CD8-positive, alpha-beta memory T cell (primary cell): Measurements from ENCODE around the gene TCP11L1. TPM values are rescaled to one million over a fixed set of nuclear protein-coding genes. Genes with fewer than 3 reads are reported as not detected.
"Not testable (repeated sequence)": the region's sequence is repeated elsewhere in the genome, so short reads cannot be mapped to it uniquely, and the experiment has no call there.

ENCODE experiments used
- CTCF ChIA-PET: fragments of 350-600 bp; sonication (Branson Sonifier 250); formaldehyde crosslinking; loops from one replicate; lab custom pipeline; 2021; ENCODE audit warnings: antibody characterized with exemption; lab: Charles Lee
- POLR2A ChIA-PET: fragments of 350-600 bp; sonication (Branson Sonifier 250); formaldehyde crosslinking; loops from one replicate; lab custom pipeline; 2021; ENCODE audit warnings: antibody characterized with exemption; lab: Charles Lee
- DNase-seq, 5 donors: peaks; one replicate each; pipeline versions ENCODE4 v3.0.0 to v3.0.0-alpha.2; 2020 to 2022; ENCODE audit warnings: mixed read lengths in 1 of 5
- H3K27ac ChIP-seq: one replicate; pipeline ENCODE4 v1.7.0; 2013; ENCODE audit warnings: low read depth, mild to moderate bottlenecking, low read length, moderate library complexity
- H3K27me3 ChIP-seq: 2 replicates; pipeline ENCODE4 v1.7.0; 2013; ENCODE audit warnings: low read length, mild to moderate bottlenecking; ENCODE audit not compliant: insufficient read depth, poor library complexity, severe bottlenecking
- H3K36me3 ChIP-seq: 2 replicates; pipeline ENCODE4 v1.7.0; 2013; ENCODE audit warnings: mild to moderate bottlenecking, low read length, moderate library complexity; ENCODE audit not compliant: insufficient read depth
- H3K4me1 ChIP-seq: 2 replicates; pipeline ENCODE4 v1.7.0; 2013; ENCODE audit warnings: mild to moderate bottlenecking, low read length, moderate library complexity; ENCODE audit not compliant: insufficient read depth
- H3K4me3 ChIP-seq: 2 replicates; pipeline ENCODE4 v1.7.0; 2013; ENCODE audit warnings: mild to moderate bottlenecking, low read length
- H3K9me3 ChIP-seq: 2 replicates; pipeline ENCODE4 v1.7.0; 2013; ENCODE audit warnings: mild to moderate bottlenecking, low read length
- H3K27ac Mint-ChIP-seq, 8 donors: one replicate each; pipeline ENCODE4 v1.8.0; 2020 to 2021; ENCODE audit warnings: mixed read lengths in 8 of 8, mild to moderate bottlenecking in 6 of 8, inconsistent platforms in 3 of 8, moderate library complexity in 3 of 8
- H3K27me3 Mint-ChIP-seq, 2 donors: one replicate each; pipeline ENCODE4 v1.8.0; 2020 to 2021; ENCODE audit warnings: mixed read lengths in 2 of 2, mild to moderate bottlenecking in 1 of 2, moderate library complexity in 1 of 2
- H3K36me3 Mint-ChIP-seq, 3 donors: one replicate each; pipeline ENCODE4 v1.8.0; 2020 to 2021; ENCODE audit warnings: mixed read lengths in 3 of 3, inconsistent platforms in 1 of 3, mild to moderate bottlenecking in 1 of 3
- H3K4me1 Mint-ChIP-seq, 3 donors: one replicate each; pipeline ENCODE4 v1.8.0; 2020 to 2021; ENCODE audit warnings: mixed read lengths in 3 of 3, inconsistent platforms in 1 of 3, mild to moderate bottlenecking in 1 of 3
- H3K4me3 Mint-ChIP-seq, 7 donors: one replicate each; pipeline ENCODE4 v1.8.0; 2020 to 2021; ENCODE audit warnings: mixed read lengths in 7 of 7, mild to moderate bottlenecking in 6 of 7, moderate library complexity in 4 of 7, inconsistent platforms in 2 of 7
- H3K9me3 Mint-ChIP-seq, 5 donors: one replicate each; pipeline ENCODE4 v1.8.0; 2020 to 2022; ENCODE audit warnings: mixed read lengths in 5 of 5, mild to moderate bottlenecking in 3 of 5, moderate library complexity in 2 of 5, inconsistent platforms in 1 of 5
- polyA plus RNA-seq: library from polyadenylated mRNA; unstranded; fragments of 300-500 nt; fragmentation: Illumina TruSeq; gene quantifications from one replicate; pipeline ENCODE4 v1.2.3, GENCODE V29; 2021
- total RNA-seq, 2 experiments: library from RNA; stranded (reverse); gene quantifications; one replicate each; pipeline ENCODE4 v1.2.3, GENCODE V29; 2021

TCP11L1 gene
- total and polyA plus RNA-seq, 3 experiments from 2014 or later, result 7.5 to 22.2 (median 22.1) TPM

DNA sequence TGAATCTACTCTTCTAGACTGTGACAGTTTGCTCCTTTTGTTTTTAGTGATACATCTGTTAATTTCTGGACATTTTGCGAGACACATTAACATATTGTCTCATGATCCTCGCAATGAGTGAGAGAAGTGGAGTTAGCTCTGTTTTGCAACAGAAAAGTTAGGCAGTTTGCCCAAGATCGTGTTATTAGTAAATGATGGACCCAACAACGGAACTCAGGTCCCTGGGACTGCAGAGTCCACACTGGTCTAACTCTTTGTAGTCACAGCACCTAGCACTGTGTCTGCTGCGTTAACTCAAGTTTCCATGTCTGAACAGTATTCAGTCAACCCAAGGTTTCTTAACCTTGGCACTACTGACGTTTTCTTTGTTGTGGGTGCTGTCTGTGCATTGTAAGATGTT, 20.5 kb upstream of the TCP11L1 start:
- Histone ChIP-seq H3K4me1 (peaks cover 12% of the 10 kb centered on the region), H3K36me3 (no peaks in the 10 kb centered on the region), H3K9me3 (no peaks in the 10 kb centered on the region), H3K4me3 (no peak overlapping the region), H3K27ac (no peak overlapping the region), H3K27me3 (no peaks in the 10 kb centered on the region)
- ChIA-PET CTCF (interaction anchor here (0.9 kb wide), 1 partner anchor 47 kb away, joined by 4 read pairs; no protein-coding TSS in a partner anchor), POLR2A (no interaction called here)
- Mint-ChIP-seq H3K27ac (no peak overlapping the region), H3K4me1 (peaks cover 7 to 33% (median 7%) of the 10 kb centered on the region in 3 donors), H3K4me3 (no peak overlapping the region), H3K36me3 (no peaks in the 10 kb centered on the region), H3K27me3 (peaks cover 24 to 46% of the 10 kb centered on the region in 2 donors), H3K9me3 (no peaks in the 10 kb centered on the region)
- DNase-seq, result no peak

DNA sequence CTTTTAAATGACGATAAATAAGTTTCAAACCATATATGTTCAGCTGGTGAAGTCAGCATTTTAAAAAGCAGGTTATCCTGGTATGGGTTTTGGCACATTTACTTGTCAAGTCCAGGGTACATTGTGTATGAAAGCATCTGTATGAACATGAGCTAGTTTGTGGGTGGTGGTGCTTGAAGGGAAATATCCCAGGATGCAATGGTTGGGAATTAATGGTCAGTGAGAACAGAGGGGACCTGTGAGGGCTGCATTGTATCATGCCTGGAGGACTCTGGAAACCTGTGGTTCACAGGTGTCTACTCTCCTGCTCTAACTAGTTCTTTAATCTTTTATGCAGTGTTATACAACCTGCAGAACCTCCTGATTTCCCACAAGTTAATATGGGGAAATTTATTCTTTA, 17.9 kb upstream of the TCP11L1 start:
- Mint-ChIP-seq H3K36me3 (no peaks in the 10 kb centered on the region), H3K27me3 (peaks cover 19 to 40% of the 10 kb centered on the region in 2 donors), H3K9me3 (no peaks in the 10 kb centered on the region), H3K27ac (no peak overlapping the region), H3K4me1 (peaks cover 2 to 18% (median 2%) of the 10 kb centered on the region in 3 donors), H3K4me3 (no peak overlapping the region)
- Histone ChIP-seq H3K4me3 (no peak overlapping the region), H3K27ac (no peak overlapping the region), H3K9me3 (no peaks in the 10 kb centered on the region), H3K36me3 (no peaks in the 10 kb centered on the region), H3K4me1 (peaks cover 12% of the 10 kb centered on the region), H3K27me3 (no peaks in the 10 kb centered on the region)
- POLR2A ChIA-PET, result interaction anchor here (0.6 to 0.9 kb wide), 2 partner anchors 17 to 23 kb away, joined by 3 read pairs; partner anchors contain the start of gene TCP11L1
- no peak for DNase-seq
- CTCF ChIA-PET, result interaction anchor here (0.9 to 2.7 kb wide), 2 partner anchors 10 to 44 kb away, joined by 4 to 11 read pairs; no protein-coding TSS in a partner anchor

DNA sequence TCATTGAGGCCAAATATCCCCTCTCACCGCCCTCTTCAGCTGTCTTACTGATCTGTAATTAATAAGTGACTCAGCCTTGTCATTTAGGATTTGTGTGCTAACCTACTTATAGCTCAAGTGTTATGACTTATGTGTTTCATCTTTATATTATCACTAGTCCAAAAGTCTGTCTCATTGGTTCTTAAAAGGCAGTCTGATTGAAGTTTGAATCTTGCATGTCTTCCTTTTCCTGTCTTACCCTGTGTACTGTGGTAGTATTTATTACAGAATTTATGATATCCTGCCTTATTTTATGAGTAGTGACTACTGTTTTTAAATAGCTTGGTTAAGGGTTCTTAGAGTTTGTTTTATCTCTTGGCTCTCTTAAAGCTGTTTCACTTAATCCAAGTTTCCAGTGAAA, 17.4 kb upstream of the TCP11L1 start:
- CTCF ChIA-PET, result interaction anchor here (0.9 to 2.7 kb wide), 5 partner anchors 8 to 44 kb away, joined by 3 to 11 read pairs (median 5); partner anchors contain the start of gene TCP11L1
- no peak overlapping the region for H3K4me3 ChIP-seq
- Mint-ChIP-seq H3K4me3 (no peak overlapping the region), H3K9me3 (no peaks in the 10 kb centered on the region), H3K36me3 (no peaks in the 10 kb centered on the region), H3K27ac (peak overlapping the region in 1 of 8 donors; percentile 83), H3K27me3 (peaks cover 19 to 36% of the 10 kb centered on the region in 2 donors), H3K4me1 (peaks cover 0 to 13% (median 2%) of the 10 kb centered on the region in 3 donors)
- POLR2A ChIA-PET, result interaction anchor here (0.6 to 0.9 kb wide), 2 partner anchors 17 to 23 kb away, joined by 3 read pairs; partner anchors contain the start of gene TCP11L1
- no peaks in the 10 kb centered on the region for H3K36me3 ChIP-seq
- no peaks in the 10 kb centered on the region for H3K27me3 ChIP-seq
- DNase-seq, result no peak
- H3K27ac ChIP-seq, result no peak overlapping the region
- H3K9me3 ChIP-seq, result no peaks in the 10 kb centered on the region
- peaks cover 12% of the 10 kb centered on the region for H3K4me1 ChIP-seq

DNA sequence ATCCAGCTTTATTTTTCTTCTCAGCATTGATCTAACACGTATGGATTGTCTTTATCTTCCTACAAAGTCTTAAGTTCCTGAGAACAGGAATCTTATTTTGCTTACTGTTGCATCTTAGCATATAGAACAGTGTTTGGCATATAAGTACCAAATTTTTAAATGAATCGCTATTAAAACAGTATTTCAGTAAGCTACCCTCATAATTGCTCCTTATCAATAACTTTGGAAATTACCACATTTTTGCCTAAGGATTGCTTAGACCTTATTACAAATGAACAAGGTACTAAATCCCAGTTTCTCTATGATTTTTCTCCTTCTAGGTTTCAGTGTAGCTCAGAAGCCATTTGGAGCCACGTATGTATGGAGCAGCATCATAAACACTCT, 14.0 kb upstream of the TCP11L1 start:
- CTCF ChIA-PET, result interaction anchor here (1.7 to 2.0 kb wide), 2 partner anchors 9 kb away, joined by 5 to 9 read pairs; partner anchors contain the start of gene DEPDC7
- Mint-ChIP-seq H3K27me3 (peaks cover 4 to 8% of the 10 kb centered on the region in 2 donors), H3K4me1 (peaks cover 0 to 6% (median 2%) of the 10 kb centered on the region in 3 donors), H3K27ac (no peak overlapping the region), H3K4me3 (no peak overlapping the region), H3K9me3 (no peaks in the 10 kb centered on the region), H3K36me3 (no peaks in the 10 kb centered on the region)
- no peak overlapping the region for H3K4me3 ChIP-seq
- no peak for DNase-seq
- H3K4me1 ChIP-seq, result peaks cover 12% of the 10 kb centered on the region
- no peak overlapping the region for H3K27ac ChIP-seq
- POLR2A ChIA-PET, result interaction anchor here (0.6 to 1.7 kb wide), 2 partner anchors 14 to 235 kb away, joined by 3 to 4 read pairs; partner anchors contain the start of gene TCP11L1
- H3K27me3 ChIP-seq, result no peaks in the 10 kb centered on the region
- H3K36me3 ChIP-seq, result no peaks in the 10 kb centered on the region
- no peaks in the 10 kb centered on the region for H3K9me3 ChIP-seq

DNA sequence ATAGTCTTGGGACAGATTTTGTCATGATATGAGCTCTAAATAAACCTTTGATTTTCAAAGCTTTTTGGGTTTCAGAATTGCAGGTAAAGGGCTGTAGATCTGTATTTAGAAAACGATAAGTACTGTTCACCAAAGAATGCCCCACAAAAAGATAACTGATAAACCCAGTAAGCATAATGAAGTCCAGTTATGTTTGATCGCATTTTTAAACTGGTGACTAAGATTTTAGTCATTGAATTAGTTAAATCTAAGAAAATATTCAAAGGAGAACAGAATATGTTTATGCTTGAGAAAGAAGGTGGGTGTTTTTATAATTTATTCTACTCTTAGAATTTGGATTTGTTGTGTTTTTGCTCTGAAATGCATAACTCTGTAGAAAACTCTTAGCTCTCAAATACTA, 12.1 kb upstream of the TCP11L1 start:
- Histone ChIP-seq H3K9me3 (no peaks in the 10 kb centered on the region), H3K36me3 (no peaks in the 10 kb centered on the region), H3K4me1 (peaks cover 1% of the 10 kb centered on the region), H3K4me3 (no peak overlapping the region), H3K27ac (no peak overlapping the region), H3K27me3 (no peaks in the 10 kb centered on the region)
- POLR2A ChIA-PET, result no interaction called here
- DNase-seq, result no peak
- peaks cover 7 to 12% of the 10 kb centered on the region in 2 donors for H3K27me3 Mint-ChIP-seq
- no peak overlapping the region for H3K4me3 Mint-ChIP-seq
- CTCF ChIA-PET, result no interaction called here
- no peaks in the 10 kb centered on the region for H3K36me3 Mint-ChIP-seq
- H3K27ac Mint-ChIP-seq, result no peak overlapping the region
- H3K9me3 Mint-ChIP-seq, result no peaks in the 10 kb centered on the region
- no peaks in the 10 kb centered on the region for H3K4me1 Mint-ChIP-seq

DNA sequence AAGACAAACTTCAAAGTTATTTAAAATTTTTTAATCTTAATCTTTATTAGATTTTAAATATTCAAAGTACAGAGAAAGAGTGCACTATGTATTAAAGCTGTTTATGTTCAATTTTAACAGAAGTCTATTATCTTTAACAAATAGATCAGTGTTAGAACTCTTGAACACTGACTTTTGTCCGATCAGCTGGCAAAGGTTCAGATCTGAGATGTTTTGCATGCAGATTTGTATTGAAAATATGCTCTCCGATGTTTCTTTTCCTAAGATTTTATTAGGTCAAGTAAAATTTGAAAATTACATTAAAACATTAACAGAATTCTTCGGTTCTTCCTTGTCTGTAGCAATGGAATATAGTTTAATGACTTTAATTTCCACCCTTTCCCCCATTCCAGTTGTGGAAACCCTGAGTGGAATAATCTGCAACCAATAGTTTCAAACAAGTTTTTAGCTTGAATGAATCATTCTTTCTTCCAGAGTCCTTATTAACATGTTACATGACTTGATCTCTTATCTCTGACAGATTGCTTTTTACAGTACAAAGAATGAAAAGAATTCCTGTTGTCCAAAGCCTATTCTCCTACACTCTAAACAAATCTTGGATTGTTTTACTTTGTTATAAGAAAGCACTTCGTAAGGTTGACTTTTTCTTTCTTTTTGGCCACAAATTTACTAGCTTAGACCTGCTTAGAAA, 11.4 kb upstream of the TCP11L1 start:
- H3K4me1 Mint-ChIP-seq, result no peaks in the 10 kb centered on the region
- no peaks in the 10 kb centered on the region for H3K9me3 Mint-ChIP-seq
- Histone ChIP-seq H3K27me3 (no peaks in the 10 kb centered on the region), H3K4me1 (no peaks in the 10 kb centered on the region), H3K4me3 (no peak overlapping the region), H3K36me3 (no peaks in the 10 kb centered on the region), H3K27ac (no peak overlapping the region), H3K9me3 (no peaks in the 10 kb centered on the region)
- ChIA-PET CTCF (no interaction called here), POLR2A (no interaction called here)
- DNase-seq, result no peak
- H3K27me3 Mint-ChIP-seq, result peaks cover 5 to 17% of the 10 kb centered on the region in 2 donors
- no peaks in the 10 kb centered on the region for H3K36me3 Mint-ChIP-seq
- no peak overlapping the region for H3K27ac Mint-ChIP-seq
- no peak overlapping the region for H3K4me3 Mint-ChIP-seq

DNA sequence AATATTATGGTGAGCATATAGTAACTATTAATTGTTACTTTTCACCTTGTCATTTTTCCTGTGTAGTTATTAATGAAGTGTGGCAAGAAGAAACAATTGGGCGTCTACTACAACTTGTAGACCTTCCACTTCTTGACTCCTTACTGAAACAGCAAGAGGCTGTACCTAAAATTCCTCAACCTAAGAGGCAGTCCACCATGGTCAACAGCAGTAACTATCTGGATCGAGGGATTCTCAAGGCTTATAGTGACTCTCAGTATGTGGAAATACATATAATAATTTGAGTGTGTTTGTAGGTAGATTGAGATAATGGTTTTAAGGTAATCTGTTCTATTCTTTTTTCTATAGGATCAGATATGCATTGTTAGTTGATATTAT, 10.8 kb upstream of the TCP11L1 start:
- no peaks in the 10 kb centered on the region for H3K36me3 Mint-ChIP-seq
- no peak overlapping the region for H3K27ac Mint-ChIP-seq
- no peaks in the 10 kb centered on the region for H3K4me1 ChIP-seq
- H3K4me3 Mint-ChIP-seq, result no peak overlapping the region
- no peak overlapping the region for H3K4me3 ChIP-seq
- ChIA-PET POLR2A (no interaction called here), CTCF (no interaction called here)
- peaks cover 5 to 19% of the 10 kb centered on the region in 2 donors for H3K27me3 Mint-ChIP-seq
- no peaks in the 10 kb centered on the region for H3K9me3 Mint-ChIP-seq
- H3K9me3 ChIP-seq, result no peaks in the 10 kb centered on the region
- no peaks in the 10 kb centered on the region for H3K27me3 ChIP-seq
- no peaks in the 10 kb centered on the region for H3K36me3 ChIP-seq
- DNase-seq, result no peak
- no peaks in the 10 kb centered on the region for H3K4me1 Mint-ChIP-seq
- no peak overlapping the region for H3K27ac ChIP-seq

DNA sequence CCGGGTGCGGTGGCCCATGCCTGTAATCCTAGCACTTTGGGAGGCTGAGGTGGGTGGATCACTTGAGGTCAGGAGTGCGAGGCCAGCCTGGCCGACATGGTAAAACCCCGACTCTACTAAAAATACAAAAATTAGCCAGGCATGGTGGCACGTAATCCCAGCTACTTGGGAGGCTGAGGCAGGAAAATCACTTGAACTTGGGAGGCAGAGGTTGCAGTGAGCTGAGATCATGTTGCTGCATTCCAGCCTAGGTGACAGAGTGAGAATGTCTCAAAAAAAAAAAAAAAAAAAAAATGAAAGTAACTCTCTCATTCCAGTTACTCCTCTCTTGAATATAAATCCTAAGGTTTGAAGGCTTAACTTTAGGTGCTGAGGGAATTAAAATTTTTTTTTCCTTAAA, 10.2 kb upstream of the TCP11L1 start:
- ChIA-PET POLR2A (interaction anchor here (0.7 to 1.2 kb wide), 2 partner anchors 13 to 26 kb away, joined by 6 to 8 read pairs; partner anchors contain the start of gene DEPDC7), CTCF (interaction anchor here (1.4 kb wide), 1 partner anchor 10 kb away, joined by 5 read pairs; the partner anchor contains the start of gene TCP11L1)
- not testable (repeated sequence) for H3K4me1 Mint-ChIP-seq, H3K27ac Mint-ChIP-seq, DNase-seq, H3K27ac ChIP-seq, H3K4me3 Mint-ChIP-seq, H3K4me3 ChIP-seq, H3K9me3 ChIP-seq, H3K4me1 ChIP-seq, H3K36me3 ChIP-seq, H3K9me3 Mint-ChIP-seq, H3K27me3 ChIP-seq, H3K36me3 Mint-ChIP-seq
- H3K27me3 Mint-ChIP-seq, result peaks cover 6 to 19% of the 10 kb centered on the region in 2 donors
